K562 (cell line): ENCODE data around the gene MAGI3. TPM values are rescaled to one million over a fixed set of nuclear protein-coding genes. Genes with fewer than 3 reads are reported as not detected.
A peak's percentile ranks its signal among the peaks of the same experiment; 100 is the strongest.

Experiments
- ARID4B ChIP-seq: sonication (generic); formaldehyde crosslinking; IDR thresholded peaks from 2 replicates; pipeline ENCODE4 v1.8.0; 2022; ENCODE audit warnings: mild to moderate bottlenecking, missing genetic modification reagents
- BMI1 ChIP-seq: fragments of 150-350 bp; IDR thresholded peaks from 2 replicates; pipeline ENCODE4 v1.6.1; 2014; ENCODE audit warnings: low read length
- FOXA3 ChIP-seq, 2 experiments: fragments of 450-650 bp in 1 of 2; sonication (generic) in 1 of 2; formaldehyde crosslinking; IDR thresholded peaks in 1 of 2; conservative IDR thresholded peaks in 1 of 2; 2 replicates each; pipeline versions ENCODE4 v1.4.0 to v1.8.0; 2020 to 2022; ENCODE audit warnings: mild to moderate bottlenecking in 2 of 2, missing genetic modification reagents in 1 of 2
- GATAD2B ChIP-seq: fragments of 450-650 bp; IDR thresholded peaks from 2 replicates; pipeline ENCODE4 v1.6.1; 2017; ENCODE audit warnings: mild to moderate bottlenecking, borderline replicate concordance
- ID3 ChIP-seq, 2 experiments: fragments of 250-450 bp in 1 of 2; fragments of 450-650 bp in 1 of 2; sonication (Bioruptor Pico) in 1 of 2; IDR thresholded peaks; 2 replicates each; pipeline versions ENCODE4 v1.6.1 to v1.8.0; 2016 to 2021; ENCODE audit warnings: mild to moderate bottlenecking in 2 of 2, moderate library complexity in 2 of 2, missing compliant biosample characterization in 1 of 2, missing genetic modification characterization in 1 of 2
- L3MBTL2 ChIP-seq: fragments of 450-650 bp; IDR thresholded peaks from 2 replicates; pipeline ENCODE4 v1.6.1; 2016; ENCODE audit warnings: mild to moderate bottlenecking, moderate library complexity
- NCOA4 ChIP-seq: fragments of 450-650 bp; IDR thresholded peaks from 2 replicates; pipeline ENCODE4 v1.6.1; 2018; ENCODE audit warnings: mild to moderate bottlenecking; ENCODE audit not compliant: partially characterized antibody
- NR1H2 ChIP-seq: sonication (generic); formaldehyde crosslinking; IDR thresholded peaks from 2 replicates; pipeline ENCODE4 v1.4.0; 2020; ENCODE audit warnings: mild to moderate bottlenecking, missing genetic modification reagents
- RCOR1 ChIP-seq, 2 experiments: IDR thresholded peaks; 2 replicates each; pipeline ENCODE4 v1.6.1; 2012; ENCODE audit warnings: low read depth in 2 of 2, low read length in 2 of 2, borderline replicate concordance in 1 of 2, improper control_type of control experiment in 1 of 2
- RERE ChIP-seq: sonication (generic); formaldehyde crosslinking; IDR thresholded peaks from 2 replicates; pipeline ENCODE4 v1.8.0; 2023; ENCODE audit warnings: missing genetic modification reagents, mild to moderate bottlenecking, borderline replicate concordance
- SMAD4 ChIP-seq: fragments of 250-450 bp; sonication (Bioruptor Pico); conservative IDR thresholded peaks from 2 replicates; pipeline ENCODE4 v1.8.0; 2021; ENCODE audit warnings: inconsistent platforms, mild to moderate bottlenecking, moderate library complexity
- TEAD1 ChIP-seq, 2 experiments: fragments of 450-650 bp in 1 of 2; sonication (generic) in 1 of 2; formaldehyde crosslinking; IDR thresholded peaks; 2 replicates each; pipeline versions ENCODE4 v1.4.0 to v1.8.0; 2020 to 2022; ENCODE audit warnings: mild to moderate bottlenecking in 2 of 2, missing genetic modification reagents in 1 of 2
- ZNF175 ChIP-seq: fragments of 200-800 bp; sonication (Bioruptor generic); IDR thresholded peaks from 2 replicates; pipeline ENCODE4 v1.6.1; 2016; ENCODE audit warnings: low read depth, mild to moderate bottlenecking, missing genetic modification characterization, missing compliant biosample characterization
- ZNF282 ChIP-seq: sonication (generic); formaldehyde crosslinking; IDR thresholded peaks from 2 replicates; pipeline ENCODE4 v1.8.1; 2023; ENCODE audit warnings: missing genetic modification reagents
- ZNF57 ChIP-seq: fragments of 450-650 bp; formaldehyde crosslinking; IDR thresholded peaks from 2 replicates; pipeline ENCODE4 v1.4.0; 2020; ENCODE audit warnings: mild to moderate bottlenecking, moderate library complexity
- polyA plus RNA-seq, 8 experiments: library from polyadenylated mRNA; depleted of rRNA in 4 of 8; stranded (reverse) in 5 of 8; unstranded in 3 of 8; fragments of >200 nt; fragmentation: Nextera tagmentation in 2 of 8; fragmentation: Illumina TruSeq in 1 of 8; extraction: Ambion mirVana in 2 of 8; extraction: Trizol in 1 of 8; gene quantifications; 2 replicates each; pipeline versions ENCODE4 v1.2.1 to v1.2.3, GENCODE V29; 2011 to 2014; ENCODE audit warnings: inconsistent platforms in 1 of 8, missing spikeins in 1 of 8
- total RNA-seq, 7 experiments: library from RNA; depleted of rRNA in 6 of 7; stranded (reverse); fragments of >200 nt in 6 of 7; fragmentation: Illumina TruSeq in 2 of 7; extraction: Trizol in 2 of 7; gene quantifications; 2 replicates each; pipeline versions ENCODE4 v1.2.1 to v1.2.3, GENCODE V29; 2011 to 2021; ENCODE audit warnings: low replicate concordance in 1 of 7

Gene MAGI3
- total and polyA plus RNA-seq, 9 of the 15 experiments (the other 6 are each of a cell fraction or from before 2014, with no cell fraction given), result 1.0 to 8.6 (median 5.5) TPM

- peak; percentile 68; the same call in 1 of the 2 replicates for TF ChIP-seq ARID4B (CRISPR knock-in tag)
- 0 out of 2 replicates have a peak, but pooled peaks have one; percentile 77 for TF ChIP-seq GATAD2B
- TF ChIP-seq RCOR1 (IDR thresholded peaks at IDR 0.05; ENCODE audit: borderline replicate concordance in 1 of 2, low read depth in 2 of 2, low read length in 2 of 2), result peak in 1 of 2 experiments; percentile 30; a peak in 1 of 4 replicates
- no peak for TF ChIP-seq ZNF282 (CRISPR knock-in tag)
- no peak for TF ChIP-seq RERE (CRISPR knock-in tag)
- no peak for TF ChIP-seq ZNF175 (CRISPR knock-in tag)
- no peak for TF ChIP-seq L3MBTL2
- 0 out of 4 replicates have a peak, but pooled peaks of 1 of the 2 experiments have one; percentile 15 for TF ChIP-seq TEAD1 (CRISPR knock-in tag; IDR thresholded peaks at IDR 0.05)
- peak; percentile 55; the same call in 1 of the 2 replicates for TF ChIP-seq ZNF57
- TF ChIP-seq BMI1, result no peak
- TF ChIP-seq FOXA3 (CRISPR knock-in tag; conservative IDR thresholded peaks at IDR 0.05 in 1 of 2, IDR thresholded peaks at IDR 0.05 in 1 of 2), result no peak
- peak; percentile 22; the same call in 1 of the 2 replicates for TF ChIP-seq NR1H2
- TF ChIP-seq SMAD4, result peak; percentile 26; the same call in 1 of the 2 replicates
- TF ChIP-seq ID3 (CRISPR knock-in tag; IDR thresholded peaks at IDR 0.05), result no peak
- TF ChIP-seq ID3 (tag; IDR thresholded peaks at IDR 0.05), result peak; percentile 4; the same call in 1 of the 2 replicates
- TF ChIP-seq NCOA4, result no peak
These were observed 745 bp downstream of the MAGI3 start (continued) for GRCh38 chr1:113390871-113391648.
